ENCODE measurements around the gene LPP.
A peak's percentile ranks its signal among the peaks of the same experiment; 100 is the strongest.

The LPP gene

DNA sequence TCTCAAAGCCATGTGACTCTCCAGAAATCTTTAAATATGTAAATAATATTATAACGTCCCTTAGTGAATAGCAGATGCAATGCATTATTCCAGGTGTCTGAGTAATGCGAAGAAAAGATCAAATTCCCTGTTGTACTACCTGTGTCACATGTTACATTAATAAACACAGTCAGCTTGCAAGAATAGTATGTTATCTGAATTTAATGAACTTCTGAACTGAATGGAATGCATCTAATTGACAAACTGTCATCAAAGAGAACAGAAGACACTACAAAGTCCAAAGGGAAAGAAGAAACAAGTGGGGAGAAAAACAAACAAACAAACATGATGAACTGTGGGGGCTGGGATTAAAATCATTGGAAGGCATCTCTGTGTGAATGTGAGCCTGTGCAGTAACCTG lies 508.8 kb downstream of the LPP start:
- DNase-seq, result no peak

DNA sequence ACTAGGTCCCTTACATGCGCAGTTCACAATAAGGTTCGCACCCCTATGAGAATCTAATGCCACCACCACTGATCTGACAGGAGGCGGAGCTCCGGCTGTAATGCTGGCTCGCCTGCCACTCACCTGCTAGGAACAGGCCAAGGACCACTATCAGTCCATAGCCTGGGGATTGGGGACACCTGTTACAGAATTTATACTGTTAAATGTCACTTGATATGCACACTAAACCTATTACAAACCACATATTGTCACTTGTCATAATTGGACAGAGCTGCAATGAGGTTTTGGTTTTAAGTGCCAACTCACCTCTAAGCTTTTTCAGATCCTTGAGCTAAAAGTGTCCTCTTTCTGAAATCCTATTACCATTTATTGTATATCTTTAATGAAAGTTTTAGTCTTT lies 509.9 kb downstream of the LPP start:
- DNase-seq, result no peak

DNA sequence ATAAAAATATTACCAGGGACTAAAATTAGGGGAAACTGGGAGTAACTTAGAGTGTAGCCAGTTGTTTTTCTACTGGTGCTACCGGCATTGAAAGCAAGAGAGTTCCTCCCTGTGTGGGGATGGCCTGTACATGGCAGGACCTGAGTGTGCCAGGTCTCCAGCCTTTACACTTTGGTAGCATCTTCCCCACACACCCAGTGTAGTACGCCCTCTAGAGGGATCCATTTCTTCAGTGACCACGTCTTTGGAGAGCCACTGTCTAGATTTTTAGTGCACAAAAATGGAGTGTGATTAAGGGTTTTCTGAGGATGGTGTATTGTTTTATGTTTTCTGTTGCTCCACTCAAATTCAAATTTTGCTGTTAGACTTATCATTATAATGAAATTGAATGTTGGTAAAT lies 510.8 kb downstream of the LPP start:
- peak; percentile 16 for DNase-seq

DNA sequence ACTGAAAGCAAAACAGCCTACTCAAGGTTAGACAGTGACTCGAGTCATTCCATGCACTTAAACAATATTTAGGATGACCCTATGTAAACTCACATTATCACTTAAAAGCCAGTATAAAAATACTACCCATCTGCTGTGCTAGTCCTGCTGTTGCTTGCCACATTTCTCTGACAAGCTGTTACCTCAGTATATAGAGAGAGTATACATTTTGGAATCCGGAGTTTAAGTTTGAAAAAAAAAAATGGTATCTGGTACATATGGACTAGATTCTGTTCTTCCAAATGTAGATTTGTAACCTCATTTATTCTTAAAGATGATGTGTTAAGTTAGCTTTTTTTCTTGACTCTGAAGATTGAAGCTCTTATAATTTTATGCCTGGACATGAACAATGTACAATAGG lies 514.0 kb downstream of the LPP start:
- no peak for DNase-seq

DNA sequence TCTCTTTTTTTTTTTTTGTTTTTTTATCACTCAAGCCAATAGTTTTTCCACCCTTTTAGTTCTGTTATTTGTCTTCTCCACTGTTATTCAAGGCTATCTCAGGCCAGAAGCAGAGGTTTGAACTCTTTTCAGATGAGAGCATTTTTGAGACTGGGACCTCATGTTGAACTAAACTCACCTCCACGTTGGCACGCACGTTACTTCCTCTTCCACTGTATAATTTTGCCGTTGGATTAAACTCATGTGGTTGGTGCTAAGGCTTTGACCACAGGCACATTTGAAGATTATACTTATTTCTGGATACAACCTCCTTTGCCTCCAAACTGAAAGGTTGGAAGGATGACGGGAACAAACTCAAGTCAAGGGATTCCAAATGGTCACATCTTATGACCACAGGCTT lies 516.5 kb downstream of the LPP start:
- no peak for DNase-seq

DNA sequence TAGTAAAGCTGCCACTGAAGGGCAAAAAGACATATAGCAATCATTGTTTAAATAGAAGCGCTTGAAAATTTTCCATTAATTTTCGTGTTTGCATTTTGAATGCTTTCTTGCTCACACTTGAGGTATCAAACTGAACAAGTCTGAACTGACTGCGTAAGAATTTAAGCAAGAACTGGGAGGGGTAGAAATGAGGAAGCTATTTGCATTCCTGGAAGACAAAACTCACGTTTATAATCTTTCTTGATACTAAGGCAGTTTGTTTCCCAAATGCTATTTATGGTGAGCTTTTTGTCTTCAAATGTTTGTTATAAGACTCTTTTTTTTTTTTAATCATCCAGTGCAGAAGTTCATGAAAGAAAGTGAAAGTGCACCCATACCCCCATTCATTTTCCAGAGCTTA lies 518.0 kb downstream of the LPP start:
- DNase-seq, result no peak

DNA sequence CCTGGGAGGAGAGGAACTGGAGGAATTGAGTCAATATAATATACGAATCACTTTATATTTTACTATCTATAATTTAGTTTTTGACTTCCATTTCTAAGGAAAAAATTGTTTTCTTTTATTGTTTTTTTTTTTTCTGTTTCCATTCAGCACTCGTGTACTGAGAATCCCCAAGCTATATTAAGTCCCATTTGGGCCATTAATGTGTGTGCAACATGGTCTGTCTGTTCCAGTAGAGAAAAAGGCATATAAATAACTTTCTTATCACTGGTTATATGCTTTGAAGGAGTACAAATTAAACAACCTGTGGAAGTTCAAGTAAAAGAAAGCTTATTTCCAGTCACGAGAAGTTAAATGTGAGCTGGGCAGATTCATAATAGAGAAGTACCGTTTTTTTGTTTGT lies 518.9 kb downstream of the LPP start:
- no peak for DNase-seq

DNA sequence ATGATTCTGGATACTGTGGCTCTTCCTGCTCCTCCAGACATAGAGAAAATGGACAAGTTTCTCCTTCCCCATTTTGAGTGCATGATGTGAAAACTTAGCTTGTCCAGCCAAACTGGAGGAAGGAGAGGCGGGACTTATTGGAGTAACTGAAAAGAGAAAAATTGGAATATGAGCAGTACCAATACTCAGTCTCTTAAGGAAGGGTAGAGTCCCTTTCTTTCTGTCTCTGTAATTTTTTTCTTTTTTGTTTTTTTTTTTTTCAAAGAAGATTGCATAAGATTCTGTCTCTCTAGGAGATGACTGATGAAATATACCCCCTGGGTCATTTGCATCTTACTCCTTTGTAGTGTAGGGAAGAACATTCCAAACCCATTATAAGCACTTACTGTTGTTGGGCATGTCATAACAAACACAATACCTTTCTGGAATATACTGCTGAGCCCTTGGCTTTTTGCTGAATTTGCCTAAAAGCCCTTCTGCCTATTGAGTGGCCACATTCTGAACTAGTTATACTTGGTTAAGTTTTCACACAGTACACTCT lies 519.8 kb downstream of the LPP start:
- no peak for DNase-seq

DNA sequence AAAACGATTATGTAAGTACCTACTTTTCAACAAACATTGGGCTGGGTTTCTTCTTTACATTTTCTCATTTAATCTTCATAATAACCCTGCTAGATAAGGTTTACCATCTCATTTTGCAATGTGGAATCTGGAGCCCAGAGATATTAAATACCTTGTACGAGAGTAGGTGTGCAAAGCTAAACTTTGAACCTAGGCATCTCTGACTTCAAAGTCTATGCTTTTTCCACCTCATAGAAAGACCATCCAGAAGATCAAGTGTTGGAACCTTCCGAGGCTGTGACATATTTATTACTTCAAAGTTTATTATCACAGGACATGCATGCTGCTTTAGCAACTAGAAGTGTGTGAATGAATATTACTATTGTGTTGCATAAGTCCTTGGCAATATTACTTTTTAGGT lies 520.6 kb downstream of the LPP start:
- no peak for DNase-seq

DNA sequence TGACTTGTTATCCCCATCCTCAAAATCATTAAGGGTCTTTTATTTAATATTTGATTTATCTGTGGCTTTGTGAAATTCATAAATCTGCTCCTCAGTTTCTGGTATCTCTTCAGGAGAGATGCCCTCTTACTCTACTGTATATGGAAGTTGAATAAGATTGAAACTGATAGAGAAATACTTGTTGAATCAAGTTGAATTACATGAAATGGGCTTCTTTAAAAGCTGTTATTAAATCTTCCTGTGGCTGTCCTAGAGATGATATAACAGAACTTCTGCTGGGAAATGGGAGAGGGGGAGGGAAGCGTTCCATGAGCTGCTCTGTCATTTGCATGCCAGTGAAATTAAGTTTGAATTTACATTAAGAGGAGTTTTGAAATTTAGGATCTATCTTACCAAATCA lies 523.4 kb downstream of the LPP start:
- no peak for DNase-seq

DNA sequence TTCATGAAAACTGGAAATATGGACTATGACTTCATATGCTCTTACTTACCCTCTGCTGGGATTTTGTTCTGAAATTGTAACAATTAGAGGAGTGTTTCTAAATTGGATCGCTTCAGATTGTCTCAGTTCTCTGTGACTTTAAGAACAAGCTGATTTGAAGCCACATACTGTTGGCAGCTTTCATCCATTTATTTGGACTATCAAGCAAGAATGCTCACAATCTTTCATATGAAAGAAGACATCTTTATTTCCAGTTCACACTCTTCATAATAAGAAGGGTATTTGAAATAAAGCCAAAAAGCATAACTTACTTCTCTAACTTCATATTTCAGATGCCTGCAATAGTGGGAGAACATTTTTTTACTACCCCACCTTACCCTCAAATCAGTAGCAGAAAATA lies 526.2 kb downstream of the LPP start:
- DNase-seq, result no peak

DNA sequence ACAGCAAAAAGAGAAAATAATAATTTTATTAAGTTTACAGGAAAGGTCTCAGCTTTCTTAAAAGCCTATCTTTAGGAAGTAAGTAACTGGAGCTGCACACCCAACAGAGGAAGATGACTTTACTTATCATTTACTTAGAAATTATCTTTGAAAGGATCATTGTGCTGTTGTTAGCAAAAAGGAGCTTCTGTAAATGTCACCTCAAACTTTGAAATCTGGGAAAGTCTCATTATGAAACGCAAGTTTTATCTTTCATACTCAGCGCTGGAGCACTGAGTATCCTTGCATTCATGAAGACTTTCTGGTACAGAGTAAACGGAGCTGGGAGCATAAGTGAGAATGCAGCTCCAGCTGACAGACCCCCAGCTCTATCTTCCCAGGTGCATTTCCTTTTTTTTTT lies 526.6 kb downstream of the LPP start:
- no peak for DNase-seq

DNA sequence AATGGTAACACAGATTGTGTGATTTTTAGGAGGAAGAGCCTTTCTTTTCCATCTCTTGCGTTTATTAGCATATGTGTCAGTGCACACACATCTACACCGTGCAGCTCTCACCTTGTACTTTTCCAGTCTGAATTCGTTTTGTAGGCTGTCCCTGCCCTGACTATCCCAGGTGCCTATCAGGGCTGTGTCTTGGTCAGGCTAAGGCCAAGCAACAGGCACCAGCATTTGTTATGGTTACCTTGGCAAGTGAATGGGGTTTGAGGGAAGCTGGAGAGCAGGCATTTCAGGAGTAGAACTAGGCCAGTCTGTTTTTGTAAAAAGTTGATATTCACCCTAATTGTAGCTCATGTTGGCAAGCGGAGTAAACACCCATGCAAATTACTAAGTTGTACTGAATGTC lies 528.4 kb downstream of the LPP start:
- no peak for DNase-seq

DNA sequence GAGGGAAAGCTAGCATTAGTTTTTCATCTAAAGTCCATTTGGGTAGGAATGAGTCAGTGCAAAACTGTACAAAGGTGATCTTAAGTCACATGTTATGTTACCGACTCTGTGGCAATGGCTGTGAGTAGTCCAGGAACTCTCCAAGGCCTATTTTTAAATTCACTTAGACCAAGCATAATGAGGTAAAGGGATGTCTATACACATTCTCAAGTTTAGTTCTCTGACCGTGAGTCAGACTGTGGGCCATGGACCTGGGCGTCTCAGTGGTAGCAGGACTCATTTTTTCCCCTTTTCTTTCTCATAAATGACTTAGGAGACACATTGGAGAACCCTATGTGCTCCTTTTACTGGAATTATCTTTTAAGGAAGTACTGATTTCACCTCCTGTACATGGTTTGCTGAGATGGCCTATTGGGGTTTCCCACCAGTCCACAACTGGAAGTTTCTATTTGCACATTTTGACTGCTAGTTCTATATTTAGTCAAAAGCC lies 529.1 kb downstream of the LPP start:
- no peak for DNase-seq

DNA sequence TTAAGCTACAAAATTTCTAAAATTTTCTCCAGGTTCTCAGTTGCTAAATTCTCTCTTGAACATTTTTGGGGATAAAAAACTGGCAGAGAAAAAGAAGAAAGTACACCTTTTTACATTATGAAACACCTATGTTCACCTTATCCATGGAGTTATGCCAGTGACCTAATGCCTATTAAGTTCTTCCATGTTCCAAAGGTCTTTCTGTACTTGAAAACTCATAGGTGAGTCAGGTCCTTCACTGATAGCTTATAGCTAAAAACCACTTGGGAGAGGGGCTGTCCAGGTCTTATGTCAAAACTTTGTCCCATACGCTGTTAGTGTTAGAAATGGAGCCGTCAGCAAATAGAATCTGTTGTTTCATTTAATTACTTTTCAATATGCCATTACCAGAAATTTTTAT lies 530.3 kb downstream of the LPP start:
- DNase-seq, result no peak

DNA sequence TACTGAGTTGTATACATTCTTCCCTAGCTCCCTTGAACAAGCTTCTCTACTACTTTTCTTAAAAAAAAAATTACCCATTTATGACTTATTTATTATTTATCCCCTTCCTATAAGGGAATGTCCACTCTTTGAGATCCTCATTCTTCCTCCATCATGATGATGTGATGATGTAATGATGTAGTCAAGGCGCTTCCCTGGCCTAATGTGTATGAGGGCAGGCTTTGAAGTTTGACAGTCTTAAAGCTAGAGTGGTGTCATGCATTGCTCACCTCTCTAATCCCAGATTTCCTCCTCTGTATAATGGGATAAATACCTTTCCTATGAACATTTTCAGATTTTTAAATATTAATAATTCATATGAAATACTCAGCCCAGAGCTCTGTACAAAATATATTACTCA lies 531.8 kb downstream of the LPP start:
- DNase-seq, result no peak

DNA sequence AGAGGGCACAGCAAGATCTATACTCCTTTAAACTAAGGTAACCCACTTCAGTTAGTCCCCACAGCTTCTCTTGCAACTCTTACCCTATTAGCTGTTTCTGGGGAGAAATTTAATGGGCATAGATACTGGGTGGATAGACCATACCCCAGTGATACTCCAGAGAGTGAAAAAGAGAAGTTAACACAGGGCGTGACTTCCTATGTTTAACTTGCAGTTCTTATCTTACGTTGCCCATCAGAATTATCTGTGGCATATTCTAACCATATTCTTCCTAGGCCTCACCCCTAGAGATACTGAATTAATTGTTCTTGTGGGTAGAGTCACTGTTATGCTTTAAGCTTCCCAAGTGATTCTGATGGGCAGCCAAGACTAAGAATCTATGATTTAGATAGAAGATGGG lies 532.4 kb downstream of the LPP start:
- DNase-seq, result no peak

DNA sequence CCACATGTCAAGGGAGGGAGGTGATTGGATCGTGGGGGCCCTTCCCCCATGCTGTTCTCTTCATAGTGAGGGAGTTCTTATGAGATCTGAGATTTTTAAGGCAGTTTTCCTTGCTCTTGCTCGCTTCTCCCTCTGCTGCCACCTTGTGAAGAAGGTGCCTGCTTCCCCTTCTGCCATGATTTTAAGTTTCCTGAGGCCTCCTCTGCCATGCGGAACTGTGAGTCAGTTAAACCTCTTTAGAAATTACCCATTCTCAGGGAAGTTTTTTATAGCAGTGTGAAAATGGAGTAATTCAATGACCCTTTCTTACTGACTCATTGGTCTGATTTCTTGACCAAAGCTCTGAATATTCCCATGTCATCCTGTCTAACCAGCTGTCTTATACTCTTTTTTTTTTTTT lies 533.4 kb downstream of the LPP start:
- no peak for DNase-seq

DNA sequence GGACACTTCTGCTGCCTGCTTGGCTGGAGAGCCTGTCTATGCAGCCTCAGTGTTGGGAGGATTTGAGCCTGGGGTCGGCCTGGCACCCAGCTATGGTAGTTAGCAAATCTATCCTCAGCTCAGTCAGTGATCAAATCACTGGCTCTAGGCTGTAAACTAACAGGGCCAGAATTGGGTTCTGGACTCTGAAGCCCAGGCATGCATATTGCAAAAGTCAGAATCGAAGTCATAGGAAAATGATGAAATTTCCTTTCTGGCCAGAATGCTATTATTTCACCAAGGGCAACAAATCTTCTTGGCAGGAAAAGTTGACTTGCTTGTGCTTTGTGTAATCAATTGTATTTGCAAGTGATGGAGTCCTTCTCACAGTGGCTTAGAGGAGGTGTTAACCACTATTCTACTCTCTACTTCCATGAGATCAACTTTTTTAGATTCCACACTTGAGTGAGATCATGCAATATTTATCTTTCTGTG lies 535.2 kb downstream of the LPP start:
- no peak for DNase-seq

DNA sequence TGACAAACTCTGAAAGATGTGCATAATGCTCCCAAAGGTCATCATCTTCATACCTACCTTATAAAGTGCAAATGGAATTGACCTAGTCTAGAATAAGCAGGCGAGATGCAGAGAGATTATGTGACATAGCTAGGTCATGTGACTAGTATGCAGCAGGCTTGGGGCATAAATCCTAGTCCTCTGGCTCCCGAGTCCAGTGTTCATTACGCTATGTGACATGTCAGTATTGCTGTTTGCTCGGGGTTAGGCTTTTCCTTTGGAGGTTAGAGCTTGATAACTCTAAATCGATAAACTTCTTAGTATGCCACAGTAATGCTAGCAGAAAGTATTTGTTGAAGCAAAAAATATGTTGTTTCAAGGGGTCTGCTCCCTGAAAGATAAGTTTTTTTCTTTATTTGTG lies 536.1 kb downstream of the LPP start:
- no peak for DNase-seq

DNA sequence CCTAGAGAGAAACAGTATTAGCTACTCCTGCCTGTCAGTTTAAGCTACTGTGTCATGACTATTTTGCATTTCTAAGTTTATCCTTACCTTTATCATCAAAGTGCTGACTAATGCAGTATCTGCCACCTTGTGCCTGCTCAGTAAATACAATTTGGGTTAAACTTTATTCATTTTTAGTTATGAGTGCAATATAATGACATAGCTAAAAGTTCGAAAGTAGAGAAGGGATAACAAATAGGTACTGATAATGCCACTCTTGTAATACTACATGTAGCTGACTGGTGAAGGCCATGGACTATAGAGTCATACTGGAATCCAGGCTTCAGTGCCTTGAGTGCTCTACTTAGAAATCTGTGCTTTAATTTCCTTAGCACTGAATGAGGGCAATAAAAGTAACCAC lies 537.0 kb downstream of the LPP start:
- no peak for DNase-seq

DNA sequence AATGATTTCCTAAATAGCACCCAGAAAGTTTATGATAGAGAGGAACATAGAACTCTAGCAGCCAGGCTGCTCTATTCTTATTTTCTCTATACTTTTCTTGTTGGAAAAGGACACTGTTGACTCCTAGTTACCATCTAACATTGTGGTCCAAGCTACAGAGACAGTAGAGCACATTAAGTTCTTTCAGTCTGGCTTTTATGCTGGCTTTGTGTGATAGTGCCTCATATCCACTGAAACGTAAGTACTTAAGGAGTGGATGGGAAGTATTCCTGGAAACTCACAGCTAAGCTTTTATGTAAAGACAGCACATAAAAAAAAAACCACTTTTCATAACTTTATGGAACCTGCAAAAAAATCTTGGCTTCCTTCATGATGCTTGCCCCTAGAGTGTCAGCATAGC lies 537.7 kb downstream of the LPP start:
- DNase-seq, result no peak

DNA sequence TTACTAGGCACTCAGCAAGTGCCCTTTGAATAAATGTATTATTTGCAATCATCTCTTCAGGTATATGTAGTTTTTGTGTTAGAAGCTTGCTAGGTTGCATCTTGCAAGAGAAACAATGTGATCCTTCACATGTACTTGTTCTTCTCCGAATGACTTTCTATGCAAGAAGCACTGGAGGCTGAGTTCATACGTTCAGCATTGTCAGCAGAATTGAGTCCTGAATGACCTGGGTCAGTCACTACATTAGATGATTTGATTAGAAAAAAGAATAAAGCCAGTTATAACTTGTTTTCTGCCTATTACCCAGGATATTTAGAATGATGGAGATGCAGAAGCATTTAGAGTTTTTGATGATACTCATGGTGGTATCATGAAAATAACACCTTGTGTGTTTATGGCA lies 538.7 kb downstream of the LPP start:
- no peak for DNase-seq

DNA sequence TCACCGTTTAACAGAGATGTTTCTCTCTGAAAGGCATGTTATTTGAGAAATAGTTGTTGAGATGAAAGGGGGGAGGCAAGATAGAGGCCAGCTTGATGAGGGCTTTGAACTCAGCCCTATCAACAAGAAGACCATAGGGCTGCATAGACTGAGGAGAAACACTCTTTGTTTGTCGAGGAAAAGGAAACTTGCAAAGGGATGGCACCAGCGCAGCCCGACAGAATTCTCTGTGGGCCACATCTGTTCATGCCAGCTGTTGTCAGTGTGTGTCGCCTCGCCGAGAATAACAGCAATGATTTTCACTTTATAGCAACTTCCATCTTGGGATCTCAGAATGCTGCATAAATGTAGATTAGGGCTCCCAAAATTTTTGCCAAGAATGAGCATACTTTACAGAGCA lies 539.5 kb downstream of the LPP start:
- DNase-seq, result no peak

DNA sequence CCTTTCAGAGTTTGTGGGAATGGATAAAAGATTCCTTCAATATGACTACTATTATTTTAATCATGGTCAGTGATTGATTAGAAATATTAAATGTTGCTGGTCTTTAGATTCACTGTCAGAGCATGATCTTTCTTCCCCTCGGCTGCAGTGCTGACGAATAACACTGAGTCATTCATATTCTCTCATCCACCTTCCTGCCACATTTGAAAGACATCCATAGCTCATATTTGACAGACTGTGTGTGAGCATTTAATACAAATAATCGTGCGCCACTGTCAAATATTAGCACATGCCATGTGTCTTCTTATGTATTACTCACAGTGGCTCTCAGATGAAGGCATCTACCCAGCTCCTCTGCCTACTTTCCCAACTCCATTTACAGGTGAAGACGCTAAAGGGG lies 541.3 kb downstream of the LPP start:
- no peak for DNase-seq

DNA sequence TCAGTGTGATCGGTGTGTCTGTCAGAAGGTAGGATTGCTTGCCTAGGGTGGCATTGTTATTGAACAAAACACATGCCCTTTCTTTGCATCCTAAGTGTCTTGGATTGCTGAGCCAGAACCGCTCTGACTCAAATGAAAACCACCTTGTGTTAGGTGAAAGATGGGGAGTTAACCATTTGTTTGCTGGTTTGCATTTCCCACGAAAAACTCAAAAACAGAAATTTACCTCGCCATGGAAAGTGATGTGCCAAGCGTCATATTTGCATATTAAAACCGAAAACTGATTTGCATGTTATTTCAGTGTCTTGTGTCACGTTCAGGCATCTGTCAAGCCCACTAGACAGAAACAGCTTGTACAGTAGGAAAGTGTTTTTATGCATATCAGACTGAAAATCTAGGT lies 543.2 kb downstream of the LPP start:
- no peak for DNase-seq
